Smooth muscle cell of the pulmonary artery (primary cell): ENCODE measurements around the gene CLEC4D. TPM values are rescaled to one million over a fixed set of nuclear protein-coding genes. Genes with fewer than 3 reads are reported as not detected.

ENCODE experiments used
- total RNA-seq: library from RNA; depleted of rRNA; stranded (reverse); fragments of >200 nt; gene quantifications from 2 replicates; pipeline ENCODE4 v1.2.3, GENCODE V29; 2014

Gene CLEC4D
- total RNA-seq, result not detected in 2 replicates

DNA sequence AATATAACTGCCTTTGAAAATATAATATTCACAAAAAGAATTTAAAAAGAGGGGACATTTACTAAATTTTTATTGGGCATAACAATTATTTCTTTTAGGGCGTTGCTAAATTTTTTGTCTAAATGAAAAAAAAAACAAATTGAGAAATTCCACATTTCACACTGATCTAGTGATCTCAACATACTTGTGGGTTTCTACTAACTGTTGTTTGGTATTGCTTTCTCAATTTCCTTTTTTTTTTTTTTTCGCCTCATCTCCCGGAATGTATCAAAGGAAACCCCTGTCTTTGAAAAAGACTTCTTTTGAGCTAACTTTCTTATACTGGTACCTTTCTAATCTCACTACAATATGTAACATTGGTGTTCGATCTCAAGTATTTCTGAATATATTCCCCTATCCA lies at the start of gene CLEC4D:
Gene CLEC4D, plus strand, starts transcription at position 248 of the 400 bp plus-strand sequence. CDS start 230 bp downstream, outside the sequence.

DNA sequence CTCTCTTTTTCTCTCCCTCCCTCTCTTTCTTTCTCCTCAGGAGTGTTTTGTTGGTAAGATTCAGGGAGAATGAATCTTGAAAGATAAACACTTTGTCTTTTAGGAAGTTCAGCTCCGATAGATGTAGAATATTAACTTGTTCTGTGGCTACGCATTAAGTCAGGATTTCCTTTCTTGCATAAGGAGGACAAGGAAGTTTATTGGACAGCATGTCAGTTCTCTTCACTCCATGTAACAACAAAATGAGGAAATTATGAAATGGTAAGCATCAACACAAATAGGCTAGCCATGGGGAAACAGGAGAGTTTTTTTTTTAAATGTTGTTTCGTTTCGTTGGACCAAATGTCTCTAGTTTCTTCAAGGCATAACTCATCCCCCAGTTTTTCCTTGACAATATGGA lies 27.5 kb downstream of the CLEC4D start, which contains the start of gene CLEC4E:
Gene CLEC4E, minus strand, starts transcription at position 75 of the 400 bp plus-strand sequence. CDS start 108 bp downstream, outside the sequence.

Other genes starting within 250 kb of the CLEC4D start
- not detected in 2 replicates for gene CLEC6A, start 57.5 kb upstream of the CLEC4D start, total RNA-seq
- gene CLEC4E, start 27.4 kb downstream of the CLEC4D start, total RNA-seq, result not detected in 2 replicates
- gene AICDA, start 99.4 kb downstream of the CLEC4D start, total RNA-seq, result not detected in 2 replicates
- gene MFAP5, start 149.3 kb downstream of the CLEC4D start, total RNA-seq, result 37.3 and 80.5 TPM in 2 replicates
- gene RIMKLB, start 184.5 kb downstream of the CLEC4D start, total RNA-seq, result 17.1 and 29.8 TPM in 2 replicates